Daoy (cell line): ENCODE measurements around the gene ASPRV1. TPM values are rescaled to one million over a fixed set of nuclear protein-coding genes. Genes with fewer than 3 reads are reported as not detected.

Experiments used
- DNase-seq: peaks from one replicate; pipeline ENCODE4 v3.0.0-alpha.2; 2015; ENCODE audit warnings: low read depth
- total RNA-seq: library from RNA; depleted of rRNA; stranded (reverse); fragments of >200 nt; shearing (Covaris generic); gene quantifications from 2 replicates; pipeline ENCODE4 v1.2.3, GENCODE V29; 2014

ASPRV1 gene
- total RNA-seq, 1 experiment from 2014 or later = 1.2 TPM

DNA sequence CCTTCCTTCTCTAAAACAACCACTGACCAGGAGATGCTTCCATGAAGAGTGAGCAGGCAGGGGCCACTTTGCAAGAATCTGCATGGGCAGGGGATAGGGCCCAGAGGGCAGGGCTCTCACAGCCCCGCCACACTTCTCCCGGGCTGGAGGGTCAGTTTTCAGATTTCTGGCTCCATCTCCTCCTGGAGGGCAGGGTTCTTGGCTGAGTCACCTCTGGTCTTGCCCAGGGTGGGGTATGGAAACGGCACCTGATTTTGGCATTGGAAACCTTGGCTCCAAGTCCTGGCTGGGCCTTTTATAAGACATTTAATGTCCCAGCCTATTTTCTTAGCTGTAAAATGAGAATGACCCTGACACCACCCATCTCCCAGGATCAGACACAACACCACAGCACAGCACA lies 27.6 kb upstream of the ASPRV1 start:
- no peak for DNase-seq

DNA sequence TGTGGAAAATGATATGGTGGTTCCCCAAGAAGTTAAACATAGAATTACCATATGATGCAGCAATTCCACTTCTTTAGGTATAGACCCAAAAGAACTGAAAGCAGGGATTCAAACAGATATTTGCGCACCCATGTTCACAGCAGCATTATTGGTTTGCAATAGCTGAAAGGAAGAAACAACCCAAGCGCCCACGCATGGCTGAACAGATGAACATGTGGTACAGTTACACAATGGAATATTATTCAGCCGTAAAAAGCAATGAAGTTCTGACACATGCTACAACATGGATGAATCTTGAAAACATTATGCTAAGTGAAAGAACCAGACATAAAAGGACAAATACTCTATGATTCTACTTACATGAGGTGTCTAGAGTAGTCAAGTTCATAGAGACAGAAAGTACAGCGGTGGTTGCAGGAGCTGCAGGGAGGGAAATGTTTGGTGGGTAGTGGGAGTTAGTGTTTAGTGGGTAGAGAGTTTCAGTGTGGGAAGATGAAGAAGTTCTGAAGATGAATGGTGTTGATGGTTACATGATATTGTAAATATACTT lies 26.7 kb upstream of the ASPRV1 start:
- DNase-seq = no peak

DNA sequence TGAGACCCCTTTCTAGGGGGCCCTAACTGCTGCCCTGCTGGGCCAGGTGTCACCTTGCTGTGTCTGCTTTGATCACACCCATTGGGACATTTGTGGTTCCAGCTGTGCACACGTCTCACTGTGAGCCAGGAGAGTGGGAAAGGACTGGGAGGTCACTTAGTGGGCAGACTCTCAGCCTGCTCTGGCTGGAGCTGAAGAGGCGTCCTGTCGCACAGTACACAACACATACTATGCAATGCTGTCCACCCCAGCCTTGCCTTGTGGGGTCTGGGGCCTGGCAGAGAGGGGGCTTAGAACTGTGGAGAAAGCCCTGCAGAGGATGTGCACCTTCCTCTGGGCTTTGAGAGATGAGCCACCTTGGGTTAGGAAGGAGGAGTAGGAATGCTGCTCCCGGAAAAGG lies 25.3 kb upstream of the ASPRV1 start:
- DNase-seq = no peak

DNA sequence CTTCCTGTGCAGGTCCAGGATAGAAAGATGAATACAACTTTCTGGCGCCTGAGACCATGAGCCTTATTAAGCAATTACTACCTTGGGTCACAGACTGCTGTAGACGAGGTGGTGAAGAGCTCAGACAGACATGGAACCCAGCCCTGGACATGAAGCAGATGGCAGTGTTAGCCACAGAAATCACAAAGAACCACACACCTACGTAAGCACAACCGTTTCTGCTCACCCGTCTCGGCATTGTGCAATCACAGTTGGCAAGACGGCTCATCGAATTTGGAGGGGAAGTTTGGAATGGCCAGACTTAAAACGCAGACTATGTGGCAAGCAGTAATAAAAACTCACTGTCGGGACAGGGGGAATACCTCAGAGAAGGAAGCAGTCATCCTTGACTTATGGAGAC lies 24.3 kb upstream of the ASPRV1 start:
- no peak for DNase-seq

DNA sequence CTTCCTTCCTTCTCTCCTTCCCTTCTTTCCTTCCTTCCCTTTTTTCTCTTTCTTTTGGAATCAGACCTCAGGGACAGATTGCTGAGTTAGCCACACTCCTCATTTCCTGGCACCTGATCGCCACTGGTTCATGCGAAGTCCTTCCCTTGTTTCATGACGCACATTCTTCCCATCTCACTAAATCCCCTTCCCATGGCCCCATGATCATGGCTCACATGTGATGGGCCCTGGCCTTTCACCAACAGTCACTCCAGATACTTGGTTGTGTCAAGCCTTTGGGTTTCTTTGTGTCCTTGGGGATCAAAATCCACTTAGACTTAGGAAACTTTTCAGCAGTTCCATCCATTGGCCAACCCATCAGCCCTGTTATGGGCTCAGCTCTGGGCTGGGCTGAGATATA lies 23.8 kb upstream of the ASPRV1 start:
- DNase-seq = no peak

DNA sequence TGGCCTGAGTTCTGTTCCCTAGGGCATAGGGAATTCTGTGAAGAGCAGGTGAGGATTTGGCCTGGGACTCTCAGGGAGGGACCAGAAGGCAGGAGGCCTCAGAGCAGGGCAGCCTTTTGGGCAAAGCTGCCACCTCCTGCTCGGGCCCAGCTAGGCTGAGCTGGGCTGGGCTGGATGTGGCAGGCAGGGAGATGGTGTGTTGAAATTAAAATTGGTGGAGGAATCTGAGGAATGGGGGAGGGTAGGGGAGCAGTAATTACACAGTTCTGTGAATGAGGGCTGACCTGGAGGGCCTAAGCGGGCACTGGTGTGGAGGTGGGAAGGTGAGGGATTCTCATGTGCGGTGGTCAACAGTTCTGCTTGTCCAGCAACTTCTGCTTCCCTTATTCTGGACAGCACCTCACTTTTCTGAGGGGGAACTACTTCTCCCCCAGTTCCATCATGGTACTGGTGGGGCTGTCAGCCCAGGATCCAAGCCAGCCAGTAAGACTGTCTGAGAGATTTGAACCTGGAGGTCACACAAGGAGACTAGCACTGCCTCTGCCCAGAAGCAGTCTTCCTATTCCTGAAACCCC lies 22.0 kb upstream of the ASPRV1 start:
- no peak for DNase-seq

DNA sequence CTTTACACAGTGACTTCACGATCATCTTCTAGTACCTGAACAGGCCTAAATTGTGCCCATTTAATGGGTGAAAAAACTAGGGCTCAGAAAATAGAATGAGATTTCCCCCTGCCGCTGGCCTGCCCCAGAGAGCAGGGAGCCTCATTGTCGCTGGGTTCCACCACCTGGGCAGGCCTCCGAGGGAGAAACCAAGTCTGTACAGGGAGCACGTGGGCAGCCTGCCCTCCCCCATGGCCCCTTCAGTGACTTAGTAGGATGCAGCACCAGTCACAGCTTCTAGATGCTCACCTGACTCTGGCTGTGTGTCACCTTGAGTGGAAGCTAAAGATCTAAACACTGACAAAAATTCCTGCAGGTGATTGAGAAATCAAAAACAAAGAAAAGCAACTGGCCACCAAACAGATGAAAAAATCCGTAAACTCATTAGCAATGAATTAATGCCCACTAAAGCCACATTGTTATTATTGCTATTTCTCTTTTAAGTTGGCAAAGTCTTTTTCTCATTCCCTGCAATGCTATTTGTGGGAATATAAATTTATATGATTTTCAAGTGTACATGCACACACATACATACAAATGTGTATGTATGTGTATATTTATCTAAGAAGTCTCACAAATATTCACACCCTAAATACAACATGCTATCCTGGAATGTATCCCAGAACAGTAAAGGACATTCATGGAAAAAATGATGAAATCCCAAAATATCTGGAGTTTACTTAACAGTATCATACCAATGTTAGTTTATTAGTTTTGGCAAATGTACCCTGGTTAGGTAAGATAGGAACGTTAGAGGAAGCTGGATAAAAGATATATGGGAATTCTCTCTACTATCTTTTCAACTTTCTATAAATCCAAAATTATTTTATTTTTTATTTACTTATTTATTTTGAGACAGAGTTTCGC lies 18.7 kb upstream of the ASPRV1 start:
- no peak for DNase-seq

DNA sequence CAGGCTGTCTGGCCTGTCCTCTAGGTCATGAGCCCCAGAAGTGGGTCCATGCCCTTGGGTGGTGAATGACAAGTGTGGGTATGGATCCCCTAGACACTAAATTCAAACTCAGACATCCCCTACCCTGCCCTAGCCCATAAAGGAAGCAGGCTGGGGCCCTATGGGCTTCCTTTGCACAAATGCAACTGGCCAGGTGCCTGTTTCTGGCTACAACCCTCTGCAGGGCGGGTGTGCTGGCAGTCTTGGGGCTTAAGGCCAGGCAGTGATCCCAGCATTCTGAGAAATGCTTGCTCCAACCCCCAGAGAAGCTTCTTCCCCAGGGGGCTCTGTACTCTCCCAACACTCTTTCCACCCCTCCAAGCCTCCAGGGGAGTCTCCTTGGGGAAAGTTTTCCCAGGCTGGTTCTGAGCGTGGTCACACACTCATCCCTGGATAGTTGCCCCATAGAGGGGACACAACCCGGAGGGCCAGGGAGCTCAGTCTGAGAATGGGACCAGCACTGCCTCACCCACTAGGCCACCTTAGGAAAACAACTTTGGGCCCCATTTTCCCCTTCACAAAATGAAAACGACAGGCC lies 16.6 kb upstream of the ASPRV1 start:
- no peak for DNase-seq

DNA sequence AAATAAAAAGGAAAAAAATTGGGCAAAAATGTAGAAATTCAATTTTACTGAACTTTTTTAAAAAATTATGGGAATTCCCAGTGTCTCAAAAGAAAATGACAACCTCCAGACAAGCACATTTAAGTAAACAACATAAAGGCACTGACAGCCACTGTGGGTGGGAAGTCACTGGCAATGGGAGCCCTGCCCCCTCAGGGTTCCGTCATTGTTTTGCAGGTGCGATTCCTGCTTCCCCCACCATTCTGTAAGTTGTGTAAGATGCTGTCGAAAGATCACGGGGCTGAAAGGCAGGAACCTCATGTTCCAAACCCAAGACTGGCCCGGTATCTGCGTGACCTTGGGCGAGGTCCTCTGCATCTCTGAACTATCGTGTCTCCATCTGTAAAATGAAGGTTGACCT lies 15.8 kb upstream of the ASPRV1 start:
- no peak for DNase-seq

DNA sequence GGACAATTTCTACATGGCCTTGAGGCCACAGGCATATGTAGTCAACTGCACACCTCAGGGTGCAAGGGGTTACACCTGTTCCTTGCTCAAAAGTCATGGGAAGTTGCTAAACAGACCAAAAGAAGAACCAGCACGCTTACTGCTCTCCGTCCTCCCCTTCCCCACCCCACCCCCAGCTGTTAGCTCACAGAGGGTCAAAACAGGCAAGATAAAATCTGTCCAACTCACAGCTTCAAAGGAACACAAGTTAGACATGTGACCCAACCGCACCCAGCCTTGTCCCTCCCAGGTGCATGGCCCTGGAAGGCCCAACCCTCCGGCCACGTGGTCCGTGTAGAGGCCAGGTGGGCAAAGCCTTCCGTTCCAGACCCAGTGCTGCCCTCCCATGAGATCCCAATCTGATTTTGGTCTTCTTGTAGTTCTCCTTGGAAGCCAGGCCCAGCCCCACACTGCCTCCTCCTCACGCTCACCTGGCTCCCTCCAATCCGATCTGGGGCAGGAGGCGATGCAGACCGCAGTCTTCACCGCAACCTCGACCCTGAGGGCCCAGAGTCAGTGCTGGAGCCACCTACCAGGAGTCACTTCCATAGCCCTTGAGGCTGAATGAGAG lies 14.5 kb upstream of the ASPRV1 start:
- DNase-seq = no peak

DNA sequence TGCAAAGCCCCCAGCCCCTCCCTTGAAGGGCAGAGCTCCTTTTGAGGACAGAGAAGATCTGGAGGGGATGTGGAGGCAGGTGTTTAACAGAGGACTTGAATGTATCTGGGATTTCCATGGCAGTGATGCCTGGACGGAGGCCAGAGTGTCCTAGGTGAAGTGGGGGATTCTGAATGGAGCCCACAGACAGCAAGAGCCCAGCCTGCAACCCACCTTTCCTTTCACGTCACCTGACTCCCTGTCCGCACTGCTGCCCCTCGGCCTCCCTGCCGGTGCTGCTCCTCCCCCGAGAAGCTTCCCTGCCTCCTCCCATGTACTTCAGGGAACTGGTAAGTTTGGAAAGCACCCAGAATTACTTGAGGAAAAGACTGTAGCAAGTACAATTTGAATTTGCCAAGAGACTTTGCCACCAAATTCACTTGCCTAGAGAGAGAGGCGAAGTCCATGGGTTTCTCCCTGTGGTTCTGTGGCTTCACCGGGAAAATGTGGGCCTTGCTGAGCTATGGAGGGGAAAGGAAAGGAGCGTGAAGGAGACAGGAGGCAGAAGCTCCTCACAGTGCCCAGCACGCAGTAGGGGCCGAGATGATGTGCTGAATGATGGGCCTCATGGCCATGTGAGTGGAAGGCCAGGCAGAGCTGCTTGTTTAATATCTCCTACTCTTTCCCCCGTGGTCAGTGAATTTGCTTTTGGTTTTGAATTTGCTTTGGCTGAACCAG lies 13.9 kb upstream of the ASPRV1 start:
- DNase-seq = no peak

DNA sequence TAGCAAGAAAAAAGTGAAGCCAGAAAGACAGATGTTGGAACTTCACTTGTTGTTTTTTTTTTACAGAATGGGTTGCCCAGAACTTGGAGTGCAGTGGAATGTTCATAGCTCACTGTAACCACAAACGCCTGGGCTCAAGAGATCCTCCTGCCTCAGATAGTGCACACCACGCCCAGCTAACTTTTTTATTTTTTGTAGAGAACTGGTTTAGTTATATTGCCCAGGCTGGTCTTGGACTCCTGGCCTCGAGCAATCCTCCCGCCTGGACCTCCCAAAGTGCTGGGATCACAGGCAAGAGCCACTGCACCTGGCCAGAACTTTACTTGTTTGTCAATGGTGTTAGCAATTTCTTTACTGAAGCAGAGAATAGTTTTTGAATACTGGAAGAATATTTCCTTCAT lies 11.9 kb upstream of the ASPRV1 start:
- no peak for DNase-seq

DNA sequence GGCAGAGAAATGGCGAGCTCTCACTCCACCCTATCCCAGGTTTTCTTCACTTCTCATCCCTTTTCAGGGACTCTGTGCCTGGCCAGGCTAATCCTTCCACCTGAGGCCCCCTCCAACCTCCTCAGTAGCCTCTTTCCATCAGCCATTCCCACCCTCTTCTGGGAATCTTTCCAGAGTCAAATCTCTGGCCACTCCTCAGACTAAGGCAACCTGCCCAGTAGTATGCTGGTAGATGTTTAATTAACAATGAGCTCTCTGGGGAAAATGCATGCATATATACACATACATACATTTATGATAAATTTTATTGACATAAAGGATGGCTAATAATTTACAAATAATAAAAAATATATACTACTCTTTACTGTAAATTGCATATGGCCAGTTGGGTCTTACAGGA lies 11.4 kb upstream of the ASPRV1 start:
- no peak for DNase-seq

DNA sequence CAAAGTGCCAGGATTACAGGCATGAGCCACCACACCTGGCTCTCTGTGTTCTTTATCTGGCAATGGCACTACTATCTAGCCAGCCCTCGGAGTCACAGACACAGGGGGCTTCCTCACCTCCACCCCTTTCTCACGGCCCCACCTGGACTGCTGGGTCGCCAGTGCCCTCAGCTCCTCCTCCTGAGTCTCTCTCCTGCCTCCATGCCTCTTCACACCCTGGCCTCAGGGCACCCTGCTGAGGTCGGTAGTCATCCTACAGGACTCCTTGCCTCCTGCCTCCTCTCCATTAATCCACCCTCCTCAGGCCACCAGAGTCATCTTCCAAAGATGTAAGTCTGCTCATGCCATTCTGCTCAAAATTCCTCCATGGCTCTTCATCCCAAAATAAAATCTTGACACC lies 8.6 kb upstream of the ASPRV1 start:
- no peak for DNase-seq

DNA sequence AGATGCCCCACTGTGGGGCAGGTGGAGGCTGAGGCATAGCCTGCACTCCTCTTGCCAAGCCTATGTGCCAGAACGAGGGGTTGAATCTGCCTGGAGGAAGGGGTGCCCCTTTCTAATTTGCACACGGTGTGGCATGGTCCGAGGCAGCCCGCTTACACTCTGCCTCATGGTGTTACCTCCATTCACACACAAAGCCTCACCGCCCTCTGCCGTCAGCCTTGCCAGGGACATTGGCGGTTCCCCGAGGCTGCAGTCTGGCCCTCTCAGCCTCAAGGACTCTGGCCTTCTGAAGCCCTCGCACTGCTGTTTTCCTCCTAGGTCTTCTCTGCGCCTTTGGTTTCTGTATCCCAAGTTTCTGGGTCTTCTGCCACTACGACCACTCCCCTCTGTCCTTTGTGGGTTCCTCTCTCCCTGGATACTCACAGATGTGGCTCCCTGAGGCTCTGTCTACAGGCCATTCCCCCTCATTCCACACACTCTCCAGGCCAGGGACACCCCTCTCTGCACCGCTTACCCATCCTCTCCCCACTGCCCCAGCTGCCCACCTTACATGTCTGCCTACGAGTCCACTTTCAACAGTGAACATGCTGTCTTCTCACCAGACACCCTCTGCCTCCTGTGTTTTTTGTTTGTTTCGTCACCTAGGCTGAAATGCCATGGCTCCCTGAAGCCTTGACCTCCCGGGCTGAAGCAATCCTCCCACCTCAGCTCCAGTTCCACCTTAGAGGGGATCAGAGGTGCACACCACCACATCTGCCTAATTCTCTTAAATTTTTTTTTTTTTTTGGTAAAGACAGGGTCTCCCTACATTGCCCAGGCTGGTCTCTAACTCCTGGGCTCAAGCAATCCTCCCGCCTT lies 7.9 kb upstream of the ASPRV1 start:
- no peak for DNase-seq

DNA sequence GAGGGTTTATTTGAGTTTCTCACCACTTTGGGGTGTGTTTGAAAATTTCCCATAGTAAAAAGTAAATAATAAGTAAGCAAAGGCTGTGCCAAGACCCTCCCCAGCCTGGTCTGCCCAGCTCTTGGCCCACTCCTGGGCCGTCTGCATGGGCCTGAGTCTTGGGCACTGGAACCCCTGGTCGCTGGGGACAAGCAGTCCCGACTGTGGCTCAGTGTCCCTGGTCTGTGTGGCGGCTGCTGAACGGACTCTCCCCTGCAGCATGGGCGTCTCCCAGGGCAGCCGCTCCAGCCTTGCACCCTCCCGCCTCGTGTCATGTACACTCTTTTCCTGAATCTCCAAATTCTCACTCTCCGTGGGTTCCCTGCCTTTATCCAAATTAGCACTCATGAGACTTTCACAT lies 7.2 kb upstream of the ASPRV1 start:
- DNase-seq = no peak

DNA sequence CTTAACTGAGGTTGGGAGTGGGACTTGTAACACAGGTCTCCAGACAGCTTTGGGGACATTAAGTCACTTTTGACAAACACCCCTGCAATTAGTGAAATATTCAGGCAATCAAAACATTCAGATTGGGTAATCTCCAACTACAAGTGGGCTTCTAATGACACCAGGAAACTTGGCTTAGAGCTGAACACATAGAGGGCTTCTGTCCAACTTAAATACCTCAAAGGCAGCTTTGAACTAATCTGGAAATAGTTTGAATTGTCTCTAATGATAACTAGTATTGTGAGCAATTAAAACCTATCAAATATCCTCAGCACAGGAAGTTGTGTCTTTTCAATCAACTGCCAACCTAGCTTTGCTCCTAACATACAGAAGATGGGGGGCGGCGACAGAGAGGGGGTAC lies 5.1 kb upstream of the ASPRV1 start:
- DNase-seq = no peak

DNA sequence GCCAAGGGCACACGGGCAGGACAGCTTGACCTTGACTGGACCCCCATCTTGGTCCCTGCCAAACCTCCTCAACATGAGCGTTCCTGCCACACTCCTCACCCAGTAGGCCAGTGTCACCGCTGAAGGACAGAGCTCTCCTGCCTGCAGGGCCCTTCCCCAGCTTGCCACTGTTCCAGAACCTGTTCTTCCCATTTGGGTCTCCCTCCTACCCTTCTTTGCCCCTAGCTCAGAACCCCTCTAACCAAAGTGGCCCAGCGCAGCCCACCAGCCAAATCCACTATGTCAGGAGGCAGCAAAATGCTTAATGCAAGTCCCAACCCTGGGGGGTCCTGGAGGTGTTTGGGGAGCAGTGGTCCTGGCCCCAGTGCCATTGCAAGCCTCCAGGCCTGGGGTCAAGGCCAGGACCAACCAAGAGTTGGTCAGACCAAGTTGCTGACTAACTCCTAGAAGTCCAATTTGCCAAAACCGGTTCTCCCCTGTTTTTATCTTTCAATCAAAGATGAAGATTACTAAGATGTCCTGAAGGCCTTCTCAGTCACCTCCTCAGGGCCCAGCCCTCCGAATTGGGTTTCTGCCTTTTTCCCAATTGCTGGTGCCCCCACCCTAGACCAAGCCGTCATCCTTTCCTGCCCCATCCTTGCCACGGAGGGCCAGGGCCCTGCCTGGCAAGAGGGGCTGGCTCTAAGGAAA lies 4.5 kb upstream of the ASPRV1 start:
- DNase-seq = no peak

DNA sequence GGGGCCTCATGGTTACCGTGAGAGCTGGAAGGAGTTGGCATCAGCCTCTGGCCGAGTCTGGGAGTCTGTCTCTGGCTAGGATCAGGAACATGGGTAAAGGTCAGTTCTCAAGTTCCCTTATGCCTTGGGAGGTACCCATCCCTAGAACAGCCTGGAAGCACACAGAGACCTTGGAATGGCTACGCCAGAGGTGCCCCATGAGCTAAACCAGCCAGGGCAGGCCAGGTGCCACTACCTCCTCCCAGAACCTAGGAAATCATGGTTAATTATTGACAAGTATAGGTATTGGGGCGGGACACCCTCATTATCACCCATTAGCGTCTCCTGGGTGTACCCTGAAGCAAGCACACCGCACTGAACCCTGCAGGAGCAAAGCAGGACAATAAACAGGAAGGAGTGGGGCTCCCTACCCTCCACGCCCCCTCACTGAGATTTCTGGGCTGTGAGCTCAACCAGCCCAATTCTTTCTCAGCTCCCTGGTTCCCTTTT lies 3.0 kb upstream of the ASPRV1 start:
- DNase-seq = no peak
